Measurements from ENCODE around the gene CCDC175. TPM values are rescaled to one million over a fixed set of nuclear protein-coding genes. Genes with fewer than 3 reads are reported as not detected.

CCDC175 gene
- total and polyA plus RNA-seq, 2 donors (not counting 3 experiments of a cell fraction or from before 2014, with no cell fraction given): not detected

- Histone ChIP-seq H3K79me2 (ENCODE audit: control insufficient read depth, insufficient read depth, low read length) (no peaks in the 10 kb centered on the region), H3K36me3 (ENCODE audit: control insufficient read depth in 2 of 2, extremely low read depth in 1 of 2, insufficient read depth in 2 of 2, low read length in 2 of 2) (no peaks in the 10 kb centered on the region), H3K9me3 (replicated peaks; ENCODE audit: control insufficient read depth, insufficient read depth, low read length) (no peaks in the 10 kb centered on the region), H4K20me1 (replicated peaks; ENCODE audit: control insufficient read depth, extremely low read depth, insufficient read depth, low read length) (no peaks in the 10 kb centered on the region), H2AFZ (ENCODE audit: low read depth, low read length) (no peak overlapping the region), H3K4me2 (ENCODE audit: insufficient read depth, low read length) (no peak overlapping the region), H3K4me1 (ENCODE audit: control insufficient read depth, extremely low read depth, insufficient read depth, low read length) (no peaks in the 10 kb centered on the region), H3K27me3 (ENCODE audit: control insufficient read depth in 2 of 2, insufficient read depth in 2 of 2, low read length in 2 of 2) (peaks cover 0 to 7% of the 10 kb centered on the region in 2 experiments), H3K4me3 (replicated peaks in 1 of 3; ENCODE audit: insufficient read depth in 1 of 3, low read depth in 1 of 3, low read length in 3 of 3) (no peak overlapping the region), H3K9ac (replicated peaks; ENCODE audit: extremely low read depth, insufficient read depth, low read length) (no peak overlapping the region), H3K9me1 (replicated peaks; ENCODE audit: control insufficient read depth, extremely low read depth, insufficient read depth, low read length) (no peaks in the 10 kb centered on the region), H3K27ac (ENCODE audit: insufficient read depth, low read depth, low read length) (no peak overlapping the region)
- TF ChIP-seq EZH2 (IDR thresholded peaks at IDR 0.05; ENCODE audit: borderline replicate concordance, low read depth, low read length, severe bottlenecking) (no peak), JUN (IDR thresholded peaks at IDR 0.05; ENCODE audit: borderline replicate concordance, insufficient read depth, insufficient read length, low read depth) (no peak), POLR2A (IDR thresholded peaks at IDR 0.05; ENCODE audit: low read depth, low read length) (no peak), POLR2AphosphoS5 (IDR thresholded peaks at IDR 0.05; ENCODE audit: insufficient read depth, low read depth, low read length) (no peak), MYC (IDR thresholded peaks at IDR 0.05; ENCODE audit: low read depth, low read length) (no peak), FOS (IDR thresholded peaks at IDR 0.05; ENCODE audit: borderline replicate concordance, insufficient read depth, low read length) (no peak)
- dilution Hi-C loops (cut with MboI; ENCODE audit: extremely low pct_ligation_motif_present, low sequenced_read_pairs) (no loop called here), intact Hi-C loops (cut with micrococcal nuclease) (no loop called here)
- CTCF ChIA-PET: interaction anchor here (1.3 to 2.9 kb wide), 3 partner anchors 67 to 388 kb away, joined by 4 to 22 read pairs (median 8); partner anchors contain the start of gene CCDC175
- no peak for FAIRE-seq
- no peak for DNase-seq (ENCODE audit: low read depth, low spot score)
- no TSS peak for BruUV-seq (replicated peaks)
- POLR2A ChIA-PET: no interaction called here
These were observed 66.6 kb downstream of the CCDC175 start for GRCh38 chr14:59510001-59510400.

- TF ChIP-seq FOS (IDR thresholded peaks at IDR 0.05; ENCODE audit: borderline replicate concordance, insufficient read depth, low read length) (no peak), POLR2A (IDR thresholded peaks at IDR 0.05; ENCODE audit: low read depth, low read length) (no peak), JUN (IDR thresholded peaks at IDR 0.05; ENCODE audit: borderline replicate concordance, insufficient read depth, insufficient read length, low read depth) (no peak)
- H3K4me1 ChIP-seq (ENCODE audit: control insufficient read depth, extremely low read depth, insufficient read depth, low read length): no peaks in the 10 kb centered on the region
- FAIRE-seq: no peak
These were observed 67.5 kb downstream of the CCDC175 start for GRCh38 chr14:59509101-59509500.

More at GRCh38 chr14:59509101-59509500, 67.5 kb downstream of the CCDC175 start:
- CTCF ChIA-PET: interaction anchor here (1.6 to 2.9 kb wide), 2 partner anchors 68 to 389 kb away, joined by 8 to 22 read pairs; partner anchors contain the start of gene CCDC175
- H3K9ac ChIP-seq (replicated peaks; ENCODE audit: extremely low read depth, insufficient read depth, low read length): no peak overlapping the region
- no TSS peak for BruUV-seq (replicated peaks)
- DNase-seq (ENCODE audit: low read depth, low spot score): no peak
- H3K4me3 ChIP-seq (replicated peaks in 1 of 3; ENCODE audit: insufficient read depth in 1 of 3, low read depth in 1 of 3, low read length in 3 of 3): no peak overlapping the region
- H3K9me3 ChIP-seq (replicated peaks; ENCODE audit: control insufficient read depth, insufficient read depth, low read length): no peaks in the 10 kb centered on the region
- H3K36me3 ChIP-seq (ENCODE audit: control insufficient read depth in 2 of 2, extremely low read depth in 1 of 2, insufficient read depth in 2 of 2, low read length in 2 of 2): no peaks in the 10 kb centered on the region
- H2AFZ ChIP-seq (ENCODE audit: low read depth, low read length): no peak overlapping the region
- intact Hi-C loops (cut with micrococcal nuclease): loop anchor here (5.0 to 10.0 kb wide), 2 partner anchors 388 to 656 kb away; partner anchors contain the start of gene DHRS7
- POLR2A ChIA-PET: no interaction called here
- dilution Hi-C loops (cut with MboI; ENCODE audit: extremely low pct_ligation_motif_present, low sequenced_read_pairs): no loop called here
- H3K27ac ChIP-seq (ENCODE audit: insufficient read depth, low read depth, low read length): no peak overlapping the region
- no peaks in the 10 kb centered on the region for H4K20me1 ChIP-seq (replicated peaks; ENCODE audit: control insufficient read depth, extremely low read depth, insufficient read depth, low read length)
- H3K27me3 ChIP-seq (ENCODE audit: control insufficient read depth in 2 of 2, insufficient read depth in 2 of 2, low read length in 2 of 2): peaks cover 0 to 7% of the 10 kb centered on the region in 2 experiments
- no peak overlapping the region for H3K4me2 ChIP-seq (ENCODE audit: insufficient read depth, low read length)
- H3K79me2 ChIP-seq (ENCODE audit: control insufficient read depth, insufficient read depth, low read length): no peaks in the 10 kb centered on the region
- no peaks in the 10 kb centered on the region for H3K9me1 ChIP-seq (replicated peaks; ENCODE audit: control insufficient read depth, extremely low read depth, insufficient read depth, low read length)

Measured in endothelial cell of umbilical vein (primary cell).